Right atrium auricular region (tissue), 2 donors: ENCODE results near the gene NUDT7. TPM values are rescaled to one million over a fixed set of nuclear protein-coding genes. Genes with fewer than 3 reads are reported as not detected.

Experiments
- DNase-seq: peaks from one replicate; pipeline ENCODE4 v3.0.0-alpha.2; 2019; ENCODE audit warnings: low spot score
- H3K27ac ChIP-seq, 2 donors: fragments of 200-600 bp; sonication (generic); 1 replicate in 1 of 2; 2 replicates in 1 of 2; pipeline ENCODE4 v1.5.1; 2016 to 2019
- H3K27me3 ChIP-seq, 2 donors: fragments of 200-600 bp; sonication (generic); one replicate each; pipeline versions ENCODE4 v1.5.1 to v1.6.0; 2017 to 2019
- H3K36me3 ChIP-seq: fragments of 200-600 bp; sonication (generic); one replicate; pipeline ENCODE4 v1.5.1; 2016
- H3K4me1 ChIP-seq, 2 donors: fragments of 200-600 bp; sonication (generic); one replicate each; pipeline versions ENCODE4 v1.5.1 to v1.6.0; 2017 to 2019
- H3K4me3 ChIP-seq, 2 donors: fragments of 200-600 bp; sonication (generic); 1 replicate in 1 of 2; 2 replicates in 1 of 2; pipeline ENCODE4 v1.5.1; 2017 to 2019; ENCODE audit warnings: mild to moderate bottlenecking in 1 of 2, moderate library complexity in 1 of 2
- H3K9me3 ChIP-seq, 2 donors: fragments of 200-600 bp; sonication (generic); one replicate each; pipeline ENCODE4 v1.5.1; 2019
- total RNA-seq, 2 donors: library from RNA; depleted of rRNA; stranded (reverse); fragments of >200 nt; gene quantifications; one replicate each; pipeline ENCODE4 v1.1.0, GENCODE V29; 2016
- TF ChIP-seq, protein P1 (sequence below), 2 donors: fragments of 200-600 bp; sonication (generic); IDR thresholded peaks; one replicate each; pipeline ENCODE4 v1.5.1; 2019; ENCODE audit warnings: antibody characterized with exemption in 2 of 2

The NUDT7 gene
- total RNA-seq, 2 donors from 2014 or later, result 15.0 to 35.0 TPM

GRCh38 chr16:77744141-77744540 is 21.8 kb downstream of the NUDT7 start:
- TF ChIP-seq, protein P1, sequence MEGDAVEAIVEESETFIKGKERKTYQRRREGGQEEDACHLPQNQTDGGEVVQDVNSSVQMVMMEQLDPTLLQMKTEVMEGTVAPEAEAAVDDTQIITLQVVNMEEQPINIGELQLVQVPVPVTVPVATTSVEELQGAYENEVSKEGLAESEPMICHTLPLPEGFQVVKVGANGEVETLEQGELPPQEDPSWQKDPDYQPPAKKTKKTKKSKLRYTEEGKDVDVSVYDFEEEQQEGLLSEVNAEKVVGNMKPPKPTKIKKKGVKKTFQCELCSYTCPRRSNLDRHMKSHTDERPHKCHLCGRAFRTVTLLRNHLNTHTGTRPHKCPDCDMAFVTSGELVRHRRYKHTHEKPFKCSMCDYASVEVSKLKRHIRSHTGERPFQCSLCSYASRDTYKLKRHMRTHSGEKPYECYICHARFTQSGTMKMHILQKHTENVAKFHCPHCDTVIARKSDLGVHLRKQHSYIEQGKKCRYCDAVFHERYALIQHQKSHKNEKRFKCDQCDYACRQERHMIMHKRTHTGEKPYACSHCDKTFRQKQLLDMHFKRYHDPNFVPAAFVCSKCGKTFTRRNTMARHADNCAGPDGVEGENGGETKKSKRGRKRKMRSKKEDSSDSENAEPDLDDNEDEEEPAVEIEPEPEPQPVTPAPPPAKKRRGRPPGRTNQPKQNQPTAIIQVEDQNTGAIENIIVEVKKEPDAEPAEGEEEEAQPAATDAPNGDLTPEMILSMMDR (IDR thresholded peaks at IDR 0.05), result no peak
- H3K4me1 ChIP-seq, result no peaks in the 10 kb centered on the region
- no peaks in the 10 kb centered on the region for H3K36me3 ChIP-seq
- DNase-seq, result no peak
- no peaks in the 10 kb centered on the region for H3K9me3 ChIP-seq
- no peaks in the 10 kb centered on the region for H3K27me3 ChIP-seq
- H3K4me3 ChIP-seq, result no peak overlapping the region
- H3K27ac ChIP-seq, result no peak overlapping the region

- H3K36me3 ChIP-seq, result no peaks in the 10 kb centered on the region
- H3K4me3 ChIP-seq, result no peak overlapping the region
- TF ChIP-seq, protein P1 (IDR thresholded peaks at IDR 0.05), result no peak
- DNase-seq, result no peak
- no peaks in the 10 kb centered on the region for H3K9me3 ChIP-seq
- no peaks in the 10 kb centered on the region for H3K4me1 ChIP-seq
- no peak overlapping the region for H3K27ac ChIP-seq
- no peaks in the 10 kb centered on the region for H3K27me3 ChIP-seq
These were observed 23.7 kb downstream of the NUDT7 start for GRCh38 chr16:77745972-77746371.

- Histone ChIP-seq H3K27ac (no peak overlapping the region), H3K9me3 (no peaks in the 10 kb centered on the region), H3K4me3 (no peak overlapping the region), H3K27me3 (no peaks in the 10 kb centered on the region), H3K4me1 (no peaks in the 10 kb centered on the region), H3K36me3 (no peaks in the 10 kb centered on the region)
- DNase-seq, result no peak
- TF ChIP-seq, protein P1 (IDR thresholded peaks at IDR 0.05), result no peak
These were observed 26.2 kb downstream of the NUDT7 start for GRCh38 chr16:77748421-77749005.

DNA sequence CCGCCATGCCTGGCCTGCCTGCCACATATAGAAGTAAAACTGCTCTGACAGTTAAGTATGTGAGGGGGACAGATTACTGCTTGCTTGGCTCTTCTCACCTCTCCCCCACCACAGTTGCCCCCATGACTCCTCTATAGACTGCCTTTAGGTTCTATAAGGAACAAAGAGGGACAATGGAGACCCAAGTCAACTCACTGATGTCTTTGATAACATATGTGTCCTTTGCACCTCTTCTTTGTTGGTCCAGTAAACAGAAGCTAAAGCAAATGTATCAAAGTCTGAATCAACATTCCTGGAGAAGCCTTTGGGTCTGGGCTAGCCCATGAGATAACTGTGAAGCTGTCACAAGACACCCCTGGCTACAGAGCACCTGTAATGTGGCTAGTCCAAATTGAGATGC is 27.1 kb downstream of the NUDT7 start:
- TF ChIP-seq, protein P1 (IDR thresholded peaks at IDR 0.05), result no peak
- DNase-seq, result no peak
- H3K27ac ChIP-seq, result no peak overlapping the region
- H3K4me1 ChIP-seq, result no peaks in the 10 kb centered on the region
- no peaks in the 10 kb centered on the region for H3K9me3 ChIP-seq
- no peaks in the 10 kb centered on the region for H3K36me3 ChIP-seq
- H3K4me3 ChIP-seq, result no peak overlapping the region
- H3K27me3 ChIP-seq, result no peaks in the 10 kb centered on the region

DNA sequence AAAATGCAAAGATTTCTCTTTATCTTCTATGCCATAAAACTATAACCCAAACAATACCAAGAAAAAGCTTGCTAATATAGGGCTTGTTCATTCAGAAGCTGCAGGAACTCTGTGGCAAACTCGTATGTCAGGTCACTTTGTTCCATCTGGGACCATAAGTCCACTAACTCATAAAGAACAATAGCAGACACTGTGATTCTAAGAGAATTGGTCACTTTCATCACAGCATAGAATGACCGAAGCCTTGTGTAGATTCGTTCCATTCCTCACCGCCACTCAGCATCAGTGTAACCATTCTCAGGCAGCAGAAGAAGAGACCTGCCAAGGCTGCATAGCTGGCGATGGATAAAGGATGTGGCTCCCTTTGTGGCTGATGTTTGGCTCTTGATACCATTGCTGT is 35.7 kb downstream of the NUDT7 start:
- Histone ChIP-seq H3K36me3 (no peaks in the 10 kb centered on the region), H3K27ac (no peak overlapping the region), H3K4me1 (no peaks in the 10 kb centered on the region), H3K27me3 (no peaks in the 10 kb centered on the region), H3K9me3 (no peaks in the 10 kb centered on the region), H3K4me3 (no peak overlapping the region)
- TF ChIP-seq, protein P1 (IDR thresholded peaks at IDR 0.05), result no peak
- no peak for DNase-seq

GRCh38 chr16:77758508-77758907 is 36.2 kb downstream of the NUDT7 start:
- TF ChIP-seq, protein P1 (IDR thresholded peaks at IDR 0.05), result no peak
- Histone ChIP-seq H3K36me3 (no peaks in the 10 kb centered on the region), H3K4me1 (no peaks in the 10 kb centered on the region), H3K27me3 (no peaks in the 10 kb centered on the region), H3K9me3 (no peaks in the 10 kb centered on the region), H3K4me3 (no peak overlapping the region), H3K27ac (no peak overlapping the region)
- DNase-seq, result no peak
